NCI-H2196 (cell line): ENCODE data around the gene KLF6.
"Not testable (repeated sequence)": the region's sequence is repeated elsewhere in the genome, so short reads cannot be mapped to it uniquely, and the experiment has no call there.

ENCODE experiments used
- DNase-seq: peaks from one replicate; lab custom pipeline; 2025; ENCODE audit not compliant: unreplicated experiment; lab: John Stamatoyannopoulos, UW

The KLF6 gene

DNA sequence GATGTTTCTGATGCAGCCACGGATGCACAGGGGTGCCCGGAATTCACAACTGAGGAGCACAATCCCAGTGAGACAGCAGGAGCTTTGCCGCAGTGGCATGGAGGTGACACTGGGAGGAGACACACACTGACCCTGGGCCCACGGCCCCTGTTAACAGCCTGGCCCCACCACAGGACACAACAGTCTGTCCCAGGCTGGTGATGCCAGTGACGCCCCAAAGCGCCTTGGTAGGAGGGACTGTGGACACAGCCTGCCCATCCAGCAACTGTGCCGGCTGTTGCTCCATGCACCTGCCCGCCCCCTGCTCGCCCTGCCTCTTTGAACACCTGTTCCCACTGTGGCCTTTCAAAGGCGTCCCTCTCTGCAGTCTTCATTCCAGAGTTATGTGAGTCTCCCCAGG lies 49.8 kb downstream of the KLF6 start:
- DNase-seq, result no peak

DNA sequence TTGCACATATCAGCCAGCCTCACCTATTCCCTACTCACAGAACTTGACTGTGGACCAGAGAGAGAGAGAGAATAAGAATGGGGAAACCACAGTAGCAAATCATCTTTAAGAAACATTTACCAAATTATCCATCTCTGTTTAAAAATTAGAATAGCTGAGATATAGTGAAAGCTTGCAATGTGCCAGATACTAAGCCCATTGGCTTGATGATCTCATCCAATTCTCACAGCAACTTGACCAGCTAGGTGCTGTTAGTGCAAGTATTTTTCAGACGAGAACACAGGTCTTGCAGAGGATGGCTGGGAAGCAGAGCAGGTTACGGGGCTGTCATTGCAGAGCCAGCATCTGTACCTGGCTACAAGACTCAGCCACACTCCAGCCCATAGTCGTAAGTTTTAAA lies 50.9 kb downstream of the KLF6 start:
- DNase-seq, result no peak

DNA sequence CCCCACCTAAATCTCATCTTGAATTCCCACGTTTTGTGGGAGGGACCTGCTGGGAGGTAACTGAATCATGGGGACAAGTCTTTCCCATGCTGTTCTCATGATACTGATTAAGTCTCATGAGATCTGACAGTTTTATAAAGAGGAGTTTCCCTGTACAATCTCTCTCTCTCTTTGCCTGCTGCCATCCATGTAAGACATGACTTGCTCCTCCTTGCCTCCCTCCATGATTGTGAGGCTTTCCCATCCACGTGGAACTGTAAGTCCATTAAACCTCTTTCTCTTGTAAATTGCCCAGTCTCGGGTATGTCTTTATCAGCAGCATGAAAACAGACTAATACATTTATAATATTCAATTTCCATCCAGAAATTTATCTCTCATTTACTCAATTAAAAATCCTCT lies 52.8 kb downstream of the KLF6 start:
- not testable (repeated sequence) for DNase-seq

DNA sequence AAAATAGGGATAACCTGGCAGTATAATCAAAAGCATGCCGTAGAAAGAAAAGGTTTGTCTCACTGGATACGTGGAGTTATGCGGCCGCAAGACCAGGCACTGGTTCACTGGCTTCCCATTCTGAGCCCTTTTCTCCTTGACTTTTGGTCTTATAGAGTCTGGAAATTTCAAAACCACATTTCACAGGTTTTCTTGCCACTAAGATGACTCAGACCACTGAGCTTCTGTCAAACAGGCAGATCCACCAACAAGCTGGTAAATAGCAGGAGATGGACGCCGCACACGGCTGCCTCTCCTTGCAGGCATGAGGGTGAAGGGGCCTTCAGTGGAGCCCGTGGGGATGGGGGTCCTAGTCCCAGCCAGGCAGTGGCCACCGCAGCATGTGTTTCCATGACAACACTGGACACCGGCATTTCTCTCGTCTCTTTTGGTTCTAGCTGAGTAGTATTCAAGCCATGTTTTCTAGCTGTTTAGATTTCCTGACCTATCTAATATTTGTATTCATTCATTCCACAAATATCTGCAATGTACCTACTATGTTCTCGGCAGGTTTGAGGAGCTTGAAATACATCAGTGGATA lies 55.5 kb downstream of the KLF6 start:
- DNase-seq, result no peak

DNA sequence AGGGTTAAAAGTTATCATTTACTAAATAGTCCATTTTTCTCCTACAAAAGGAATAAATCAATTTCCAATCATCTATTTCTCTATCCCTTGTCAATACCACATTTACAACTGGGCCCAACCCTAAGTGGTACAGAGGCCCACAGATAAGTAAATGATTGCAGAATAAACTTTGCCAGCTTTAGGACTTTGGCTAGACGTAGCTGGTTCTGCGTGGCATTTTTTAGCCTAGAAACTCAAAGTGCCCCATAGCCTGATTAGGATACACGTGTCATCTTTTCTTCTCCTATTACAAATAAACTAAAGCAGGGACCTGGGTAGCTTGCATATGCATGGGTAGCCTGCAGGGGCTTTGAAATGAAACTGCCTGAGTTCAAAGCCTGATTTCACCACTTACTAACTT lies 56.4 kb downstream of the KLF6 start:
- no peak for DNase-seq

DNA sequence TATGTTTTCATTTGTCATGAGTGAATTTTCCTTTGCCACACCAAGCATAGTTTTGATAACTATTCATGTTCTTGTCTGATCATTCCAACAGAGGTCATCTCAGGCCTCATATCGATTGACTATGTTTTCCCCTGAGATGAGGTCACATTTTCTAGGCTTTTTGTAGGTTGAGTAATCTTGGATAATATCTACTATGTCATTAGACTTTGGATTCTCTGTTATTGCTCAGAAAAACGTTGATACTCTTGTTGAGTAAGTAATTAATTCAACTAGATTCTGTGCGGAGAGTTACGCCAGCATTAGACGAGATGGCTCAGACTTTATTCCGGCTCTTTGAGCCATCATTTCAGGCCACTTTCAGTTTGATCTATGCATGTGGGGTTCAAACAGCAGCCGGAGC lies 57.7 kb downstream of the KLF6 start:
- no peak for DNase-seq
